Vagina (tissue), 2 donors: Measurements from ENCODE around the gene LMCD1. TPM values are rescaled to one million over a fixed set of nuclear protein-coding genes. Genes with fewer than 3 reads are reported as not detected.

Experiments
- DNase-seq, 2 donors: peaks; one replicate each; pipeline ENCODE4 v3.0.0-alpha.2; 2017; ENCODE audit errors: extremely low spot score in 2 of 2
- H3K27ac ChIP-seq: fragments of 200-600 bp; sonication (generic); one replicate; pipeline ENCODE4 v1.5.1; 2019
- H3K27me3 ChIP-seq: fragments of 200-600 bp; sonication (generic); one replicate; pipeline ENCODE4 v1.5.1; 2019
- H3K36me3 ChIP-seq, 2 donors: fragments of 200-600 bp; sonication (generic); one replicate each; pipeline ENCODE4 v1.5.1; 2017 to 2019
- H3K4me1 ChIP-seq: fragments of 200-600 bp; sonication (generic); one replicate; pipeline ENCODE4 v1.5.1; 2019
- H3K4me3 ChIP-seq, 2 donors: fragments of 200-600 bp; sonication (generic); 1 replicate in 1 of 2; 2 replicates in 1 of 2; pipeline ENCODE4 v1.5.1; 2016 to 2019
- H3K9me3 ChIP-seq: fragments of 200-600 bp; sonication (generic); one replicate; pipeline ENCODE4 v1.5.1; 2019
- POLR2A ChIP-seq, 2 donors: fragments of 450-650 bp; IDR thresholded peaks; one replicate each; pipeline ENCODE4 v1.6.1; 2017; ENCODE audit warnings: antibody characterized with exemption in 2 of 2, mild to moderate bottlenecking in 2 of 2, moderate library complexity in 2 of 2
- POLR2AphosphoS5 ChIP-seq, 2 donors: sonication (generic); formaldehyde crosslinking; IDR thresholded peaks; one replicate each; pipeline ENCODE4 v1.9.0; 2017; ENCODE audit warnings: antibody characterized with exemption in 2 of 2, mild to moderate bottlenecking in 2 of 2, low read depth in 1 of 2; ENCODE audit not compliant: insufficient read depth in 1 of 2
- intact Hi-C: fragments of 100-400 bp; cut with DNase I; formaldehyde crosslinking; loops from one replicate; pipeline ENCODE4 v1.15.1; 2023
- total RNA-seq: library from RNA; depleted of rRNA; stranded (reverse); fragments of >200 nt; gene quantifications from one replicate; pipeline ENCODE4 v1.2.3, GENCODE V29; 2016
- TF ChIP-seq, protein P1 (sequence below), 3 experiments: fragments of 450-650 bp in 2 of 3; fragments of 200-600 bp in 1 of 3; sonication (generic) in 1 of 3; IDR thresholded peaks; one replicate each; pipeline ENCODE4 v1.5.1; 2017 to 2019; ENCODE audit warnings: antibody characterized with exemption in 3 of 3, mild to moderate bottlenecking in 2 of 3, moderate library complexity in 2 of 3

Gene LMCD1
- total RNA-seq, 1 donor from 2014 or later = 78.3 TPM

DNA sequence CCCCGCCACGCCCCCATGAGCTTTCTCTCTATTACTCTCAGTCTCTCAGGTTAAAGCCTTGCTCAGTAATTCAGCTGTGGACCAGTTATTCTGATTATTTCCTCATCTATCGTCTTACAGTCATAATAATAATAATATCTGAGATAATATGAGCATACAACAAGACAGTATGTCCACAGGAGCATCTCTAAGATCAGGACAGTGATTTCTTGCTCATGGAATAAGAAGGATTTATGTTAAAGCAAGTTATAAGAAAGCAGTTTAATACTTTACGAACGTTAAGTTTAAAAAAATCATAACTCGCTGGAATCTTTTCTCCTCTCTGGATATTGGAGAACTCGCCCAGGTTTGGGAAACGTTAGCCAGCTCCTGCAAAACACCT, 643 bp upstream of the LMCD1 start:
- H3K4me3 ChIP-seq = peak overlapping the region; percentile 45 to 48
- TF ChIP-seq POLR2AphosphoS5 (IDR thresholded peaks at IDR 0.05; ENCODE audit: insufficient read depth in 1 of 2, low read depth in 1 of 2) = no peak
- no peak for TF ChIP-seq POLR2A (IDR thresholded peaks at IDR 0.05)
- TF ChIP-seq, protein P1, sequence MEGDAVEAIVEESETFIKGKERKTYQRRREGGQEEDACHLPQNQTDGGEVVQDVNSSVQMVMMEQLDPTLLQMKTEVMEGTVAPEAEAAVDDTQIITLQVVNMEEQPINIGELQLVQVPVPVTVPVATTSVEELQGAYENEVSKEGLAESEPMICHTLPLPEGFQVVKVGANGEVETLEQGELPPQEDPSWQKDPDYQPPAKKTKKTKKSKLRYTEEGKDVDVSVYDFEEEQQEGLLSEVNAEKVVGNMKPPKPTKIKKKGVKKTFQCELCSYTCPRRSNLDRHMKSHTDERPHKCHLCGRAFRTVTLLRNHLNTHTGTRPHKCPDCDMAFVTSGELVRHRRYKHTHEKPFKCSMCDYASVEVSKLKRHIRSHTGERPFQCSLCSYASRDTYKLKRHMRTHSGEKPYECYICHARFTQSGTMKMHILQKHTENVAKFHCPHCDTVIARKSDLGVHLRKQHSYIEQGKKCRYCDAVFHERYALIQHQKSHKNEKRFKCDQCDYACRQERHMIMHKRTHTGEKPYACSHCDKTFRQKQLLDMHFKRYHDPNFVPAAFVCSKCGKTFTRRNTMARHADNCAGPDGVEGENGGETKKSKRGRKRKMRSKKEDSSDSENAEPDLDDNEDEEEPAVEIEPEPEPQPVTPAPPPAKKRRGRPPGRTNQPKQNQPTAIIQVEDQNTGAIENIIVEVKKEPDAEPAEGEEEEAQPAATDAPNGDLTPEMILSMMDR (IDR thresholded peaks at IDR 0.05) = no peak
- peak overlapping the region; percentile 81 for H3K27ac ChIP-seq
- H3K9me3 ChIP-seq = no peaks in the 10 kb centered on the region
- H3K27me3 ChIP-seq = no peaks in the 10 kb centered on the region
- DNase-seq = no peak
- intact Hi-C loops = loop anchor here (10.0 kb wide), 1 partner anchor 54 kb away; no protein-coding TSS in a partner anchor
- no peaks in the 10 kb centered on the region for H3K36me3 ChIP-seq
- H3K4me1 ChIP-seq = peaks cover 51% of the 10 kb centered on the region

DNA sequence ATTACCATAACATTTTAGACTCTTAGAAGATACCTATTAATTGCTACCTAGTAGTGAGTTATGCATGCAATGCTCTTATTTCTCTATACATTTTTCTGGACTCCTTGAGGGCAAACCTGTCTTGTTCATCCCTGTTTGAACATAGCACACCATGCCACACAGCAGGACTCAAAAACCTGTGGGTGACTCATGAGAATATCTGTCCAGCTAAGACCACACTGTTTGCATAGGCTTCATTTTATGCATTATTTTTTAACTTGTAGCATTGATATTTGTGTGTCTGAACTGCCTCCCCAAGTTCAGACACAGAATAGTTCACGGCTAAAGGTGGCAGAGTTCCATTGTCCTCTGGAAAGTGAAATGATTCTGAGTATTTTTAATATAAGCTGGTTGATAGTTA, 1.8 kb downstream of the LMCD1 start:
- intact Hi-C loops = loop anchor here (10.0 kb wide), 1 partner anchor 51 kb away; no protein-coding TSS in a partner anchor
- Histone ChIP-seq H3K36me3 (no peaks in the 10 kb centered on the region), H3K4me3 (peak overlapping the region; percentile 31 to 40), H3K27me3 (no peaks in the 10 kb centered on the region), H3K27ac (peak overlapping the region; percentile 61), H3K4me1 (peaks cover 69% of the 10 kb centered on the region), H3K9me3 (no peaks in the 10 kb centered on the region)
- DNase-seq = no peak
- no peak for TF ChIP-seq POLR2A (IDR thresholded peaks at IDR 0.05)
- TF ChIP-seq, protein P1 (IDR thresholded peaks at IDR 0.05) = no peak
- no peak for TF ChIP-seq POLR2AphosphoS5 (IDR thresholded peaks at IDR 0.05; ENCODE audit: insufficient read depth in 1 of 2, low read depth in 1 of 2)

DNA sequence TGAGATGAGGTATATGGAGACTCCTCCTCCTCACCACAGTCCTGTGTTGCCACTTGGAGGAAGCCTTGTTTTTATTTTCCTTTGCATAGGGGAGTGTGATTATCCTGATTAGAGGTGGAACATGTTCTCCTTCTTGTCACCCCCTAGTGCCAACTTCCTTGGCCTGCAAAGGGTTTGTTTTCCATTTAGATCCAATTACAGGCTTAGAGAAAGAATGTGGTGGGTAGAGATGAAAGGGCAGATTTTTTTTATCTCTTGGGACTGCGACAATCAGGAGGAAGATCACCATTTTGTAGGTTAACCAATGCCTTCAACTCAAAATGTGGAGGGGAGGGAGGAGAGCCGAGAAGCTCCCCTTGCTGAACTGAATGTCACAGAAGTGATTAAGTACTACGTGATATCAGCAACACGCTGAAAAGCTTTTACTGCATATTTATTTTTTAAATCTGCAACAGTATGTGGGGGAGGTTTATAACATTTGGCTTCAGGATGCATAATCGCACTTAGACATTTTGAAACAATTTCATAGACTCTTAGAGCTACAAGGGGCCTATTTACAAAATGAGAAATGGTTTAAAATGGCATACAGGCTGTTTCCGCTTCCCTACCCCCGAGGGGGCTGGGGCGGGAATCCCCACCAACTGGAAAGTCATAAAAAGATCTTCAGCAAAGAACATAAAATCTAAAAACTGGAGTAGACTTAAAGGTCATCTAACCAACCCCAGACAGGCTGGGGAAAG, 2.4 kb downstream of the LMCD1 start:
- Histone ChIP-seq H3K27me3 (no peaks in the 10 kb centered on the region), H3K27ac (peak overlapping the region; percentile 55), H3K4me3 (peak overlapping the region; percentile 31 to 40), H3K4me1 (peaks cover 69% of the 10 kb centered on the region), H3K36me3 (no peaks in the 10 kb centered on the region), H3K9me3 (no peaks in the 10 kb centered on the region)
- TF ChIP-seq, protein P1 (IDR thresholded peaks at IDR 0.05) = no peak
- TF ChIP-seq POLR2AphosphoS5 (IDR thresholded peaks at IDR 0.05; ENCODE audit: insufficient read depth in 1 of 2, low read depth in 1 of 2) = no peak
- no peak for TF ChIP-seq POLR2A (IDR thresholded peaks at IDR 0.05)
- intact Hi-C loops = loop anchor here (10.0 kb wide), 1 partner anchor 51 kb away; no protein-coding TSS in a partner anchor
- DNase-seq = no peak

DNA sequence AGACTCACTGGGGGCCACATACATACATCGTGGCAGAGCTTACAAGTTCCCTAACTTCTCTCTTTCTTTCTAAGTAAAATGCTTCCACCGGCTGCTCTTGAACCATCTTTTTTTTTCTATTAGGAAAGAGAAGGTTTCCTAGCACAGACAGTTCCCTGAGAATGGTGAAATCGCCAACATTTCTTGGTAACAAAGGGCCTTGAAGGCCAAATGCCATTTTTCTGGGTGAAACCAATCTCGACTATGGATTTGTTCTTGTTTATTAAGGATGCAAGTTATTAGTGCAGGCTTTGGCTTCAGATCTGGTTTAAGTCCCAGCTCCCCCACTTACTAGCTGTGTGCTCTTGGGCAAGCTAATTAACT, 3.0 kb downstream of the LMCD1 start:
- Histone ChIP-seq H3K27me3 (no peaks in the 10 kb centered on the region), H3K4me3 (peak overlapping the region; percentile 31 to 40), H3K27ac (peak overlapping the region; percentile 55), H3K4me1 (peaks cover 67% of the 10 kb centered on the region), H3K9me3 (no peaks in the 10 kb centered on the region), H3K36me3 (no peaks in the 10 kb centered on the region)
- TF ChIP-seq POLR2AphosphoS5 (IDR thresholded peaks at IDR 0.05; ENCODE audit: insufficient read depth in 1 of 2, low read depth in 1 of 2) (no peak), POLR2A (IDR thresholded peaks at IDR 0.05) (no peak)
- TF ChIP-seq, protein P1 (IDR thresholded peaks at IDR 0.05) = no peak
- intact Hi-C loops = loop anchor here (10.0 kb wide), 1 partner anchor 50 kb away; no protein-coding TSS in a partner anchor
- no peak for DNase-seq

- Histone ChIP-seq H3K9me3 (no peaks in the 10 kb centered on the region), H3K27me3 (no peaks in the 10 kb centered on the region), H3K4me3 (no peak overlapping the region), H3K27ac (peak overlapping the region; percentile 33), H3K36me3 (no peaks in the 10 kb centered on the region), H3K4me1 (peaks cover 56% of the 10 kb centered on the region)
- intact Hi-C loops = loop anchor here (10.0 kb wide), 1 partner anchor 49 kb away; no protein-coding TSS in a partner anchor
- DNase-seq = no peak
- TF ChIP-seq, protein P1 (IDR thresholded peaks at IDR 0.05) = no peak
- peak in 1 of 2 donors; percentile 84 for TF ChIP-seq POLR2AphosphoS5 (IDR thresholded peaks at IDR 0.05; ENCODE audit: insufficient read depth in 1 of 2, low read depth in 1 of 2)
Measured at GRCh38 chr3:8505621-8506020, 4.0 kb downstream of the LMCD1 start.
